HEK293 (cell line): ENCODE data around the gene MME.

Source experiments
- CTCF ChIA-PET: fragments of 350-600 bp; formaldehyde crosslinking; extraction: SDS; loops from one replicate; lab custom pipeline; 2021; ENCODE audit warnings: antibody characterized with exemption; lab: Yijun Ruan, JAX
- POLR2A ChIA-PET: fragments of 300-600 bp; formaldehyde crosslinking; extraction: SDS; loops from one replicate; lab custom pipeline; 2020; ENCODE audit warnings: antibody characterized with exemption, inconsistent platforms; lab: Yijun Ruan, JAX
- H3K27ac ChIP-seq: fragments of 200-500 bp; sonication (Bioruptor generic); 2 replicates; pipeline ENCODE4 v1.5.1; 2014; ENCODE audit warnings: low read depth, low read length, control low read depth, inconsistent platforms; ENCODE audit errors: extremely low read depth
- H3K36me3 ChIP-seq, 2 experiments: fragments of 200-500 bp in 1 of 2; sonication (Bioruptor generic) in 1 of 2; 1 replicate in 1 of 2; 2 replicates in 1 of 2; pipeline ENCODE4 v1.5.1; 2014 to 2017; ENCODE audit warnings: inconsistent platforms in 2 of 2, low read length in 2 of 2; ENCODE audit not compliant: control insufficient read depth in 2 of 2, insufficient read depth in 1 of 2
- H3K4me1 ChIP-seq: fragments of 200-500 bp; sonication (Bioruptor generic); 2 replicates; pipeline ENCODE4 v1.5.1; 2014; ENCODE audit warnings: mild to moderate bottlenecking, low read length, inconsistent platforms; ENCODE audit not compliant: control insufficient read depth, insufficient read depth
- H3K4me3 ChIP-seq: 2 replicates; pipeline ENCODE4 v1.5.1; 2011; ENCODE audit warnings: low read depth, mild to moderate bottlenecking, control low read depth, low read length, moderate library complexity
- H3K9me3 ChIP-seq: fragments of 200-500 bp; sonication (Bioruptor generic); 2 replicates; pipeline ENCODE4 v1.5.1; 2014; ENCODE audit warnings: low read depth, low read length, inconsistent platforms; ENCODE audit not compliant: control insufficient read depth, insufficient read depth
- GLI2 ChIP-seq: fragments of 450-650 bp; formaldehyde crosslinking; IDR thresholded peaks from 2 replicates; pipeline ENCODE4; 2017; ENCODE audit warnings: missing biosample characterization, missing genetic modification characterization, low read depth, borderline replicate concordance
- HOXA7 ChIP-seq: sonication (generic); formaldehyde crosslinking; IDR thresholded peaks from 2 replicates; pipeline ENCODE4 v1.8.1; 2022; ENCODE audit warnings: missing genetic modification reagents, borderline replicate concordance
- SALL2 ChIP-seq: fragments of 450-650 bp; formaldehyde crosslinking; IDR thresholded peaks from 2 replicates; pipeline ENCODE4 v1.5.0; 2017; ENCODE audit warnings: missing biosample characterization, mild to moderate bottlenecking, missing genetic modification characterization, borderline replicate concordance
- SCRT2 ChIP-seq: fragments of 450-650 bp; formaldehyde crosslinking; IDR thresholded peaks from 2 replicates; pipeline ENCODE4 v1.5.1; 2016; ENCODE audit warnings: missing biosample characterization, missing genetic modification characterization
- WT1 ChIP-seq: fragments of 450-650 bp; formaldehyde crosslinking; IDR thresholded peaks from 2 replicates; pipeline ENCODE4 v1.5.1; 2016; ENCODE audit warnings: missing biosample characterization, missing genetic modification characterization
- ZBTB17 ChIP-seq: fragments of 450-650 bp; formaldehyde crosslinking; IDR thresholded peaks from 2 replicates; pipeline ENCODE4 v1.5.1; 2016; ENCODE audit warnings: missing biosample characterization, missing genetic modification characterization
- ZFP37 ChIP-seq: fragments of 450-650 bp; formaldehyde crosslinking; IDR thresholded peaks from 2 replicates; pipeline ENCODE4 v1.5.1; 2016; ENCODE audit warnings: missing biosample characterization, missing genetic modification characterization
- ZNF16 ChIP-seq: fragments of 450-650 bp; formaldehyde crosslinking; IDR thresholded peaks from 2 replicates; pipeline ENCODE4 v1.5.1; 2016; ENCODE audit warnings: low read depth, missing biosample characterization, missing genetic modification characterization
- ZNF211 ChIP-seq: fragments of 450-650 bp; formaldehyde crosslinking; IDR thresholded peaks from 2 replicates; pipeline ENCODE4 v1.5.1; 2016; ENCODE audit warnings: low read depth, missing biosample characterization, missing genetic modification characterization
- ZNF23 ChIP-seq: fragments of 450-650 bp; formaldehyde crosslinking; IDR thresholded peaks from 2 replicates; pipeline ENCODE4 v1.5.1; 2016; ENCODE audit warnings: missing biosample characterization, missing genetic modification characterization, borderline replicate concordance
- ZNF449 ChIP-seq: fragments of 450-650 bp; formaldehyde crosslinking; IDR thresholded peaks from 2 replicates; pipeline ENCODE4 v1.5.1; 2017; ENCODE audit warnings: missing biosample characterization, mild to moderate bottlenecking, missing genetic modification characterization, moderate library complexity
- ZNF48 ChIP-seq: fragments of 450-650 bp; formaldehyde crosslinking; IDR thresholded peaks from 2 replicates; pipeline ENCODE4 v1.5.1; 2016; ENCODE audit warnings: missing biosample characterization, missing genetic modification characterization
- ZNF521 ChIP-seq: fragments of 450-650 bp; formaldehyde crosslinking; IDR thresholded peaks from 2 replicates; pipeline ENCODE4 v1.5.1; 2017; ENCODE audit warnings: missing biosample characterization, mild to moderate bottlenecking, missing genetic modification characterization
- ZNF544 ChIP-seq: fragments of 450-650 bp; formaldehyde crosslinking; IDR thresholded peaks from 2 replicates; pipeline ENCODE4 v1.5.0; 2017; ENCODE audit warnings: missing biosample characterization, missing genetic modification characterization
- ZNF645 ChIP-seq: fragments of 450-650 bp; formaldehyde crosslinking; IDR thresholded peaks from 2 replicates; pipeline ENCODE4; 2016; ENCODE audit warnings: missing biosample characterization, missing genetic modification characterization
- ZNF670 ChIP-seq: fragments of 450-650 bp; formaldehyde crosslinking; IDR thresholded peaks from 2 replicates; pipeline ENCODE4 v1.5.1; 2016; ENCODE audit warnings: missing biosample characterization, missing genetic modification characterization, low read depth
- ZNF704 ChIP-seq: fragments of 450-650 bp; formaldehyde crosslinking; IDR thresholded peaks from 2 replicates; pipeline ENCODE4 v1.5.1; 2016; ENCODE audit warnings: missing biosample characterization, missing genetic modification characterization
- ZNF791 ChIP-seq: fragments of 450-650 bp; formaldehyde crosslinking; IDR thresholded peaks from 2 replicates; pipeline ENCODE4 v1.5.1; 2016; ENCODE audit warnings: missing biosample characterization, missing genetic modification characterization
- ZNF837 ChIP-seq: fragments of 450-650 bp; formaldehyde crosslinking; IDR thresholded peaks from 2 replicates; pipeline ENCODE4 v1.5.1; 2016; ENCODE audit warnings: missing biosample characterization, missing genetic modification characterization
- ZSCAN5A ChIP-seq: fragments of 450-650 bp; formaldehyde crosslinking; IDR thresholded peaks from 2 replicates; pipeline ENCODE4 v1.5.1; 2016; ENCODE audit warnings: missing biosample characterization, missing genetic modification characterization
- TF ChIP-seq, protein P1 (sequence below): fragments of 450-650 bp; formaldehyde crosslinking; IDR thresholded peaks from 2 replicates; pipeline ENCODE4 v1.5.1; 2016; ENCODE audit warnings: missing biosample characterization, missing genetic modification characterization

MME gene

GRCh38 chr3:155093261-155093660 is 13.1 kb downstream of the MME start:
- H3K9me3 ChIP-seq: no peaks in the 10 kb centered on the region
- no peak overlapping the region for H3K27ac ChIP-seq
- no peaks in the 10 kb centered on the region for H3K36me3 ChIP-seq
- CTCF ChIA-PET: no interaction called here
- H3K4me3 ChIP-seq: no peak overlapping the region
- POLR2A ChIA-PET: no interaction called here
- no peaks in the 10 kb centered on the region for H3K4me1 ChIP-seq
- TF ChIP-seq SCRT2 (tag by site-specific recombination) (no peak), WT1 (no peak), GLI2 (tag by site-specific recombination) (no peak), ZNF449 (tag by site-specific recombination) (no peak), ZNF23 (tag by site-specific recombination) (no peak), ZNF645 (tag by site-specific recombination) (no peak), ZNF521 (tag by site-specific recombination) (no peak)
- TF ChIP-seq, protein P1, sequence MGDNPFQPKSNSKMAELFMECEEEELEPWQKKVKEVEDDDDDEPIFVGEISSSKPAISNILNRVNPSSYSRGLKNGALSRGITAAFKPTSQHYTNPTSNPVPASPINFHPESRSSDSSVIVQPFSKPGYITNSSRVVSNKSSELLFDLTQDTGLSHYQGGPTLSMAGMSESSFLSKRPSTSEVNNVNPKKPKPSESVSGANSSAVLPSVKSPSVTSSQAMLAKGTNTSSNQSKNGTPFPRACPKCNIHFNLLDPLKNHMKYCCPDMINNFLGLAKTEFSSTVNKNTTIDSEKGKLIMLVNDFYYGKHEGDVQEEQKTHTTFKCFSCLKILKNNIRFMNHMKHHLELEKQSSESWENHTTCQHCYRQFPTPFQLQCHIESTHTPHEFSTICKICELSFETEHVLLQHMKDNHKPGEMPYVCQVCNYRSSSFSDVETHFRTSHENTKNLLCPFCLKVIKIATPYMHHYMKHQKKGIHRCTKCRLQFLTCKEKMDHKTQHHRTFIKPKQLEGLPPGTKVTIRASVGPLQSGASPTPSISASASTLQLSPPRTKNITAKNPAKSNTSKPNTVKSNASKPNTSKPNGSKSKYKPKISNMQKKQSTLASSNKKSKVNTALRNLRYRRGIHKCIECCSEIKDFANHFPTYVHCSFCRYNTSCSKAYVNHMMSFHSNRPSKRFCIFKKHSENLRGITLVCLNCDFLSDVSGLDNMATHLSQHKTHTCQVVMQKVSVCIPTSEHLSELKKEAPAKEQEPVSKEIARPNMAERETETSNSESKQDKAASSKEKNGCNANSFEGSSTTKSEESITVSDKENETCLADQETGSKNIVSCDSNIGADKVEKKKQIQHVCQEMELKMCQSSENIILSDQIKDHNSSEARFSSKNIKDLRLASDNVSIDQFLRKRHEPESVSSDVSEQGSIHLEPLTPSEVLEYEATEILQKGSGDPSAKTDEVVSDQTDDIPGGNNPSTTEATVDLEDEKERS: no peak

DNA sequence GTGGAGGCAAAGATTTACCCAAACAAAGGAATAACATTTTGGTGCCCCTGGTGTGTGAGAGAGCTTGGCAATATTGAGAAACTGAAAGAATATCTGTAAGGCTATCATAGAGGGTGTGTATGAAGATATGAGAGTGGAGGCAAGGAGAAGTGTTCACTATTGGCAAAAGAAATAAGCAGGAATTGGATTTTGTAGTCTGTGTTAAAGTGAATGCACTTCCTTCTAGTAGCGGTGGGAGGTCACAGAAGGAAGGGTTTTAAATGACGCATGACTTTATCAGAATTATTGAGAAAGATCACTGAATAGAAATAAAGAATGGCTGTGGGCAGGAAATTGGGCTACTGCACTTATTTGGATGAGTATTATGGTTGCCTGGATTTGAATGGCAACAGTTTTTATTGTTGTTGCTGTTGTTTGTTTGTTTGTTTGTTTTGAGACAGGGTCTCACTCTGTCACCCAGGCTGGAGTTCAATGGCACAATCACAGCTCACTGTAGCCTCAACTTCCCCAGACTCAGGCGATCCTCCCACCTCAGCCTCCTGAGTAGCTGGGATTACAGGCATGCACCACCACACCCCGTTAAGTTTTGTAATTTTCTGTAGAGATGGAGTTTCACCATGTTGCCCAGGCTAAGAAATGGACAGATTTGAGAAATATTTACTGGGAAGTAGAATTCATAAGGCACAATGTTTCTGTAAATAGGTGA is 16.3 kb downstream of the MME start:
- no peaks in the 10 kb centered on the region for H3K4me1 ChIP-seq

DNA sequence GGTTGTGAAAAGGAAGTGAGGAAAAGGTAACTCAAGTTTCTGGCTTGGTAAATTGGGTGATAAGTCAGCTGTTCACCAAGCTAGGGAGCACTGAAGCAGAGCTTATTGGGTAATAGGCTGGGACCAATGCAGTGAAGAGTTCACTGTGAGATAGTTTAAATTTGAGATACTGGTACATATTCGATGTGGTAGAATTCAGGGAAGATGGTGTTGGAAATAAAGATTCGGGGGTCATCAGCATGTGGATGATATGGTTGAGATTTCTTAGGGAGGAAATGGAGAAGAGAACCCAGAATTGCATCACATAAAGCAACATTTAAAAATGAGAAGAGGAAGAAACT is 16.9 kb downstream of the MME start:
- Histone ChIP-seq H3K9me3 (no peaks in the 10 kb centered on the region), H3K4me3 (no peak overlapping the region), H3K4me1 (no peaks in the 10 kb centered on the region), H3K27ac (no peak overlapping the region), H3K36me3 (no peaks in the 10 kb centered on the region)
- CTCF ChIA-PET: interaction anchor here (0.8 kb wide), 1 partner anchor 16 kb away, joined by 3 read pairs; no protein-coding TSS in a partner anchor
- POLR2A ChIA-PET: no interaction called here
- no peak for TF ChIP-seq ZNF837 (tag by site-specific recombination)
- no peak for TF ChIP-seq ZNF670
- TF ChIP-seq ZNF791 (tag by site-specific recombination): no peak
- no peak for TF ChIP-seq ZNF48 (tag by site-specific recombination)
- TF ChIP-seq HOXA7 (CRISPR knock-in tag): no peak
- TF ChIP-seq ZSCAN5A (tag by site-specific recombination): no peak
- no peak for TF ChIP-seq ZNF211 (tag by site-specific recombination)
- no peak for TF ChIP-seq ZNF544
- TF ChIP-seq ZBTB17 (tag by site-specific recombination): no peak
- no peak for TF ChIP-seq ZNF16
- TF ChIP-seq ZFP37 (tag by site-specific recombination): no peak
- no peak for TF ChIP-seq SALL2 (tag by site-specific recombination)

More for the DNA sequence above, 16.3 kb downstream of the MME start:
- no peak overlapping the region for H3K27ac ChIP-seq
- no peak for TF ChIP-seq ZNF704 (tag by site-specific recombination)
- no peak overlapping the region for H3K4me3 ChIP-seq
- ChIA-PET POLR2A (no interaction called here), CTCF (interaction anchor here (0.8 kb wide), 1 partner anchor 16 kb away, joined by 3 read pairs; no protein-coding TSS in a partner anchor)
- H3K9me3 ChIP-seq: no peaks in the 10 kb centered on the region
- H3K36me3 ChIP-seq: no peaks in the 10 kb centered on the region
